CD4-positive, CD25-positive, alpha-beta regulatory T cell (primary cell): ENCODE measurements around the gene DESI1. TPM values are rescaled to one million over a fixed set of nuclear protein-coding genes. Genes with fewer than 3 reads are reported as not detected.

Experiments used
- ATAC-seq, 2 donors: fragments of 150-1000 bp; cut with Tn5 transposase; one replicate each; pipeline ENCODE4 v1.10.0; 2021; ENCODE audit warnings: low read depth in 2 of 2, moderate number of reproducible peaks in 2 of 2, moderate library complexity in 1 of 2
- DNase-seq, 3 donors: peaks; one replicate each; pipeline versions ENCODE4 v3.0.0 to v3.0.0-alpha.2; 2012 to 2022; ENCODE audit warnings: mixed read lengths in 1 of 3
- H3K27ac ChIP-seq: one replicate; pipeline ENCODE4 v1.7.0; 2013; ENCODE audit warnings: mild to moderate bottlenecking, low read length; ENCODE audit not compliant: insufficient read depth, poor library complexity, severe bottlenecking
- H3K27me3 ChIP-seq: one replicate; pipeline ENCODE4 v1.7.0; 2013; ENCODE audit warnings: low read length; ENCODE audit not compliant: control insufficient read depth, insufficient read depth
- H3K36me3 ChIP-seq: one replicate; pipeline ENCODE4 v1.7.0; 2013; ENCODE audit warnings: mild to moderate bottlenecking, low read length, moderate library complexity; ENCODE audit not compliant: control insufficient read depth, insufficient read depth
- H3K4me1 ChIP-seq: 2 replicates; pipeline ENCODE4 v1.7.0; 2013; ENCODE audit warnings: mild to moderate bottlenecking, low read length; ENCODE audit not compliant: insufficient read depth, control insufficient read depth, poor library complexity, severe bottlenecking
- H3K4me3 ChIP-seq: one replicate; pipeline ENCODE4 v1.7.0; 2013; ENCODE audit warnings: low read depth, mild to moderate bottlenecking, low read length, moderate library complexity
- H3K9me3 ChIP-seq, 2 experiments: 1 replicate in 1 of 2; 2 replicates in 1 of 2; pipeline ENCODE4 v1.7.0; 2013; ENCODE audit warnings: low read length in 2 of 2, mild to moderate bottlenecking in 1 of 2, moderate library complexity in 1 of 2; ENCODE audit not compliant: control insufficient read depth in 2 of 2
- H3K27ac Mint-ChIP-seq, 3 donors: one replicate each; pipeline ENCODE4 v1.8.0; 2020 to 2022; ENCODE audit warnings: mild to moderate bottlenecking in 3 of 3, mixed read lengths in 3 of 3, moderate library complexity in 2 of 3
- H3K27me3 Mint-ChIP-seq: one replicate; pipeline ENCODE4 v1.8.0; 2022; ENCODE audit warnings: mild to moderate bottlenecking, mixed read lengths
- H3K36me3 Mint-ChIP-seq: one replicate; pipeline ENCODE4 v1.8.0; 2020; ENCODE audit warnings: mixed read lengths
- H3K4me1 Mint-ChIP-seq, 4 donors: one replicate each; pipeline ENCODE4 v1.8.0; 2020 to 2022; ENCODE audit warnings: mixed read lengths in 4 of 4, mild to moderate bottlenecking in 1 of 4
- H3K4me3 Mint-ChIP-seq, 4 donors: one replicate each; pipeline ENCODE4 v1.8.0; 2020 to 2022; ENCODE audit warnings: mild to moderate bottlenecking in 4 of 4, mixed read lengths in 4 of 4, moderate library complexity in 3 of 4
- H3K9me3 Mint-ChIP-seq, 7 donors: one replicate each; pipeline ENCODE4 v1.8.0; 2020 to 2022; ENCODE audit warnings: mixed read lengths in 7 of 7, mild to moderate bottlenecking in 3 of 7, moderate library complexity in 2 of 7
- polyA plus RNA-seq, 4 donors: library from polyadenylated mRNA; unstranded; fragments of 300-500 nt; fragmentation: Illumina TruSeq; gene quantifications; one replicate each; pipeline ENCODE4 v1.2.3, GENCODE V29; 2021
- total RNA-seq: library from RNA; stranded (reverse); gene quantifications from one replicate; pipeline ENCODE4 v1.2.3, GENCODE V29; 2022

The DESI1 gene
- total and polyA plus RNA-seq, 5 donors from 2014 or later: 8.6 to 30.5 (median 15.8) TPM

DNA sequence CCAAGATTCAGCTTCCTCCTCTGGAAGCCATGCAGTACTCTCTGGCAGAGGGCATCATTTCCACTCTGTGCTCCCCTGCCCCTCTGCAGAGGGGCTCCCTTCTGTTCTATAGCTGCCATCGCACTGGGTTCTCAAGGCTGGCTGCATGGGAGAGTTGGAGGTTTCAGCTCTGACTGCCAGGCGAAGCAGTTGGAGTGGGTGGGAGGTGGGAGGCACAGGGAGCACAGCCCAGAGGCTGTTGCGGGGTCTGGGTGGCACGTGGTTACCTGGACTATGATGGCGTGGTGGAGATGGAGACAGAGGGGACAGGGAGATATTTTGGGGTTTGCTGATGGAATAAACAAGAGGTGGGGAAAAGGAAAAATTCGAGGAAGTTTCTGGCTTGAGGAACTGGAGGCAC is 36.0 kb downstream of the DESI1 start:
- H3K27me3 Mint-ChIP-seq: no peaks in the 10 kb centered on the region
- H3K9me3 Mint-ChIP-seq: peaks cover 0 to 2% (median 0%) of the 10 kb centered on the region in 7 donors
- Histone ChIP-seq H3K27me3 (no peaks in the 10 kb centered on the region), H3K4me1 (peaks cover 18% of the 10 kb centered on the region), H3K9me3 (no peaks in the 10 kb centered on the region), H3K4me3 (no peak overlapping the region), H3K36me3 (peaks cover 40% of the 10 kb centered on the region), H3K27ac (no peak overlapping the region)
- no peak overlapping the region for H3K27ac Mint-ChIP-seq
- DNase-seq (no peak), ATAC-seq (no peak)
- H3K4me1 Mint-ChIP-seq: peaks cover 0 to 34% (median 21%) of the 10 kb centered on the region in 4 donors
- no peak overlapping the region for H3K4me3 Mint-ChIP-seq
- peaks cover 19% of the 10 kb centered on the region for H3K36me3 Mint-ChIP-seq

DNA sequence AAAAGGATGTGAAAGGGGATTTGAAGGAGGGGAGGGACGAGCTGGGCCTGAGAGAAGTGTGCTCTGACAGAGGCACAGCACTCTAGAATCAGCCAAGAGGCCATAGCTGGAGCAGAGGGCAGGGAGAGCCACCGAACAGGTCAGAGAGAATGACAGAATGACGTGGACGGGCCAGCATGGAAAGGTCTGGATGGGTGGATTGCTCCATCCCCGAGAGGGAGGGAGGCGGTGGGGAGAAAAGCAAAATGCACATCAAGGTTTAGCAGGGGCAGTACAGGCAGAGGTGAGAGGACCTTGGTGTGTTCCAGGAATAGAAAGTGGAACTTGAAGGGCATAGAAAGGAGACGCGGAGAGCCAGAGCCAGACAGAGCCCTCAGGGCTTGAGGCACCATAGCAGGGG is 38.1 kb downstream of the DESI1 start:
- Histone ChIP-seq H3K4me3 (no peak overlapping the region), H3K4me1 (peaks cover 2% of the 10 kb centered on the region), H3K27me3 (no peaks in the 10 kb centered on the region), H3K27ac (no peak overlapping the region), H3K9me3 (no peaks in the 10 kb centered on the region), H3K36me3 (peaks cover 53% of the 10 kb centered on the region)
- no peaks in the 10 kb centered on the region for H3K27me3 Mint-ChIP-seq
- H3K9me3 Mint-ChIP-seq: peaks cover 0 to 2% (median 0%) of the 10 kb centered on the region in 7 donors
- H3K4me1 Mint-ChIP-seq: peaks cover 0 to 15% (median 9%) of the 10 kb centered on the region in 4 donors
- no peak for DNase-seq
- peak overlapping the region in 1 of 4 donors; percentile 52 for H3K4me3 Mint-ChIP-seq
- H3K36me3 Mint-ChIP-seq: peaks cover 27% of the 10 kb centered on the region
- H3K27ac Mint-ChIP-seq: peak overlapping the region in 1 of 3 donors; percentile 59
- no peak for ATAC-seq

DNA sequence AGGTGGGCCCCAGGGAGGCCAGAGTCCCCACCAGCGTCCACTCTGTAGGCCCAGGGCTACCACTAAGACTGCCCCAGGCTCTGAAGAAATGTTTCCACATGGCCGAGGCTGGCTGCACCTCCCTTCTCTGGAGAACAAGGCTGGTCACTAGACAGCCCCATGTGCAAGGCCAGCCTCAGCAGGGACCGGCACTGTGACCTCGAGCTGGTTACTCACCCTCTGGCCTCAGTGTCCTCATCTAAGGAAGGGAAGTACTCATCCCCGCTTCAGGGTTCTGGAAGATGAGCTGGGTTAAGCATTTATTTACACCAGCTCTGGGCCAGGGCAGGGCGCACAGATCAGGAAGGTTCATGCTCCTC is 40.9 kb downstream of the DESI1 start:
- Mint-ChIP-seq H3K4me1 (peaks cover 0 to 6% (median 3%) of the 10 kb centered on the region in 4 donors), H3K4me3 (no peak overlapping the region), H3K27me3 (no peaks in the 10 kb centered on the region), H3K9me3 (no peaks in the 10 kb centered on the region), H3K36me3 (peaks cover 34% of the 10 kb centered on the region), H3K27ac (peak overlapping the region in 1 of 3 donors; percentile 42)
- no peak overlapping the region for H3K4me3 ChIP-seq
- no peaks in the 10 kb centered on the region for H3K9me3 ChIP-seq
- H3K4me1 ChIP-seq: no peaks in the 10 kb centered on the region
- H3K27ac ChIP-seq: no peak overlapping the region
- H3K36me3 ChIP-seq: peaks cover 58% of the 10 kb centered on the region
- ATAC-seq (no peak), DNase-seq (no peak)
- no peaks in the 10 kb centered on the region for H3K27me3 ChIP-seq

DNA sequence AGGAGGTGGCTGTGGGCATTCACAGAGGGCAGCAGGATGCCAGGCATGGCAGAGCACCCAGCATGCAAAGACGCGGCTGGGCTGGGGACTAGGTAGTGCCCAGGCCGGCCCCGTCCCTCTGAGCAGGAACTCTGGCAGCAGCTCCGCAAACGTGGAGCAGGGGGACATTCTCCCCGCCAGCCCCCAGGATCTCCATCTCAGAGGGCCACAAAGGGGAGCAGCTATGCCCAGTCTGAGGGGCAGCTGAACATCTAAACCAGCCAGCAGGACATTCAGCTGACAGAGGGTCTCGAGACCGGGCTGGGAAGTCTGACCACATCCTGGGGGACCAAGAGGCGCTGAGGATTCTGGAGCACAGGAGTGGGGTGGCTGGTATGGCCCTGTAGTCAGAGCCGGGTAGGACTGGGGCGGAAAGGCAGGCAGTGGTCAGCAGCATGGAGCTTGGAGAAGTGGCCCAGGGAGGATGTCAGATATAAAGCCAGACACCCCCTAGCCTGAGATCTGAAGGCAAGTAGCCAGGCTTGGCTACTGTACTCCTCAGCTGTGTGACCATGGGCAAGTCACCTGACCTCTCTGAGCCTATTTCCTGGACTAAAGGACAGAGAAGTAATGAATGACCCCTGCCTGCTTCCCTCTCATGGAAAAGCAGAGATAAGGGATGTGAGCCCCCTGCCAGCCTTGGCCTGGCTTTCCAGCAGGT is 41.4 kb downstream of the DESI1 start:
- no peaks in the 10 kb centered on the region for H3K9me3 ChIP-seq
- Mint-ChIP-seq H3K36me3 (peaks cover 32% of the 10 kb centered on the region), H3K4me1 (peaks cover 0 to 5% (median under 1%) of the 10 kb centered on the region in 4 donors), H3K27ac (no peak overlapping the region), H3K27me3 (no peaks in the 10 kb centered on the region), H3K9me3 (no peaks in the 10 kb centered on the region), H3K4me3 (no peak overlapping the region)
- no peak for DNase-seq
- H3K27me3 ChIP-seq: no peaks in the 10 kb centered on the region
- H3K27ac ChIP-seq: no peak overlapping the region
- H3K4me1 ChIP-seq: no peaks in the 10 kb centered on the region
- peaks cover 55% of the 10 kb centered on the region for H3K36me3 ChIP-seq
- H3K4me3 ChIP-seq: no peak overlapping the region
- ATAC-seq: no peak

GRCh38 chr22:41578818-41579217 is 42.0 kb downstream of the DESI1 start:
- Mint-ChIP-seq H3K4me3 (no peak overlapping the region), H3K27ac (no peak overlapping the region), H3K36me3 (peaks cover 30% of the 10 kb centered on the region), H3K4me1 (peaks cover 0 to 5% (median 0%) of the 10 kb centered on the region in 4 donors), H3K9me3 (no peaks in the 10 kb centered on the region), H3K27me3 (no peaks in the 10 kb centered on the region)
- Histone ChIP-seq H3K4me3 (no peak overlapping the region), H3K4me1 (no peaks in the 10 kb centered on the region), H3K9me3 (no peaks in the 10 kb centered on the region), H3K27ac (no peak overlapping the region), H3K27me3 (no peaks in the 10 kb centered on the region), H3K36me3 (peaks cover 50% of the 10 kb centered on the region)
- ATAC-seq: no peak
- no peak for DNase-seq

DNA sequence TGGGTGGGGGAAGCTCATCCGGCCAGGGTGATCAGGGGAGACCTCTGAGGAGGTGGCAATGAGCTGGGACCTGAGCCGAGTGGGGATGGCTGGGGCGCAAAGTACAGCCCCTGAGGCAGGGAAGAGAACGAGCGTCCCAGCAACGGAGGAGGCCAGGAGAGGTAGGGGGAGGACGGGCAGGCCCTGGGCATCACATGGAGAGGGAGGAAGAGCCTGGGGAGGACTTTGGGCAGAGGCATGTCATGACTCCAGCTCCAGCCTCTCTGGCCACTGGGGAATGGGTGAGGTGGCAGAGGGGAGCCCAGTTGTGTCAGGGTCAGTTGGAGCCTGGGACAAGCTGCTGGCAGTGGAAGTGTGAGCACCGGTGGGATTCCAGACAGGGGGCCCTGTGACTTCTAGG is 42.7 kb downstream of the DESI1 start:
- no peaks in the 10 kb centered on the region for H3K9me3 Mint-ChIP-seq
- H3K27ac Mint-ChIP-seq: no peak overlapping the region
- H3K27me3 Mint-ChIP-seq: no peaks in the 10 kb centered on the region
- ATAC-seq: no peak
- Histone ChIP-seq H3K4me3 (no peak overlapping the region), H3K27ac (no peak overlapping the region), H3K9me3 (no peaks in the 10 kb centered on the region), H3K4me1 (no peaks in the 10 kb centered on the region), H3K36me3 (peaks cover 43% of the 10 kb centered on the region), H3K27me3 (no peaks in the 10 kb centered on the region)
- H3K36me3 Mint-ChIP-seq: peaks cover 25% of the 10 kb centered on the region
- no peak overlapping the region for H3K4me3 Mint-ChIP-seq
- peaks cover 0 to 5% (median 0%) of the 10 kb centered on the region in 4 donors for H3K4me1 Mint-ChIP-seq
- no peak for DNase-seq

- Histone ChIP-seq H3K4me1 (no peaks in the 10 kb centered on the region), H3K36me3 (peaks cover 31% of the 10 kb centered on the region), H3K9me3 (no peaks in the 10 kb centered on the region), H3K27ac (no peak overlapping the region), H3K4me3 (no peak overlapping the region), H3K27me3 (no peaks in the 10 kb centered on the region)
- Mint-ChIP-seq H3K4me1 (no peaks in the 10 kb centered on the region), H3K27ac (no peak overlapping the region), H3K27me3 (no peaks in the 10 kb centered on the region), H3K36me3 (peaks cover 18% of the 10 kb centered on the region), H3K9me3 (peaks cover 0 to 1% (median 0%) of the 10 kb centered on the region in 7 donors), H3K4me3 (no peak overlapping the region)
- DNase-seq: peak in 2 of 3 donors; percentile 22 to 63
- ATAC-seq: peak in 1 of 2 donors; percentile 38
Observed at GRCh38 chr22:41576877-41577276, 44.0 kb downstream of the DESI1 start.

DNA sequence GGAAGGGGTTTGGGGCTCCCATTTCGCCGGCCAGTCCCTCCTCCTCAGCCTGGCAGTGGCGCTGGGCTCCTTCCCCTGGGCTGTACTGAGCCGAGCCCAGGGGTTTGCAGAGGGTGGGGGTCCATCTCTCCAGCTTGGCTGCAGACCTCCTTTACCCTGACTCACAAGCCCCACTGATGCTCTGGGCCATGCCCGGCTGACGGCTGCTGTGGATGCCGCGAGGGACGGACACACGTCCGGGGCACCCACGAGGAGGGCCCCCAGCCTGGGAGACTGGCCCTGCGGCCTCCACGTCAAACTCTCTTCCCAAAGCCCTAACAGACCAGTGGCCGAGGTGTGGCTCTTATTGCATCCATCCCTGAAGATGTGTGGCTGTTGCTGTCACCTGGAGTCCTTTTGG is 45.3 kb downstream of the DESI1 start:
- no peaks in the 10 kb centered on the region for H3K4me1 Mint-ChIP-seq
- H3K27ac ChIP-seq: no peak overlapping the region
- no peak overlapping the region for H3K4me3 ChIP-seq
- H3K27ac Mint-ChIP-seq: no peak overlapping the region
- H3K4me1 ChIP-seq: no peaks in the 10 kb centered on the region
- no peak overlapping the region for H3K4me3 Mint-ChIP-seq
- no peaks in the 10 kb centered on the region for H3K9me3 ChIP-seq
- ATAC-seq (no peak), DNase-seq (no peak)
- peaks cover 18% of the 10 kb centered on the region for H3K36me3 Mint-ChIP-seq
- H3K9me3 Mint-ChIP-seq: peaks cover 0 to 1% (median 0%) of the 10 kb centered on the region in 7 donors
- peaks cover 28% of the 10 kb centered on the region for H3K36me3 ChIP-seq
- no peaks in the 10 kb centered on the region for H3K27me3 Mint-ChIP-seq
- H3K27me3 ChIP-seq: no peaks in the 10 kb centered on the region
